SK-N-SH (cell line): ENCODE data around the gene SLCO2A1.

Experiments used
- CTCF ChIP-seq: fragments of 200-600 bp; sonication (generic); IDR thresholded peaks from 2 replicates; pipeline ENCODE4 v1.6.1; 2017; ENCODE audit warnings: antibody characterized with exemption, mild to moderate bottlenecking, moderate library complexity
- EP300 ChIP-seq, 2 experiments: IDR thresholded peaks; 2 replicates each; pipeline versions ENCODE4 v1.4.0 to v1.6.1; 2012; ENCODE audit warnings: borderline replicate concordance in 1 of 2, low read depth in 1 of 2, low read length in 1 of 2
- FOXM1 ChIP-seq: IDR thresholded peaks from 2 replicates; pipeline ENCODE4 v1.4.0; 2012; ENCODE audit warnings: low read depth, mild to moderate bottlenecking
- MAX ChIP-seq: IDR thresholded peaks from 2 replicates; pipeline ENCODE4 v1.4.0; 2012; ENCODE audit warnings: low read depth
- NFIC ChIP-seq: IDR thresholded peaks from 2 replicates; pipeline ENCODE4 v1.4.0; 2012; ENCODE audit warnings: borderline replicate concordance
- NRF1 ChIP-seq: IDR thresholded peaks from 2 replicates; pipeline ENCODE4 v1.6.1; 2012; ENCODE audit warnings: low read depth, mild to moderate bottlenecking, low read length
- POLR2AphosphoS5 ChIP-seq: IDR thresholded peaks from 2 replicates; pipeline ENCODE4 v1.6.1; 2012; ENCODE audit warnings: low read depth, low read length
- TAF1 ChIP-seq: IDR thresholded peaks from 2 replicates; pipeline ENCODE4 v1.6.1; 2012; ENCODE audit warnings: low read depth, mild to moderate bottlenecking, low read length, moderate library complexity, borderline replicate concordance
- TEAD4 ChIP-seq: IDR thresholded peaks from 2 replicates; pipeline ENCODE4 v1.4.0; 2012; ENCODE audit warnings: mild to moderate bottlenecking, borderline replicate concordance; ENCODE audit not compliant: insufficient read depth

- TF ChIP-seq CTCF, result no peak
- TF ChIP-seq EP300 (IDR thresholded peaks at IDR 0.05; ENCODE audit: borderline replicate concordance in 1 of 2, low read depth in 1 of 2, low read length in 1 of 2), result no peak
- no peak for TF ChIP-seq TEAD4
- no peak for TF ChIP-seq FOXM1
- TF ChIP-seq POLR2AphosphoS5, result no peak
- no peak for TF ChIP-seq TAF1
- no peak for TF ChIP-seq NRF1
- TF ChIP-seq MAX, result no peak
- TF ChIP-seq NFIC, result no peak
Measured at GRCh38 chr3:134014270-134014669, 15.5 kb downstream of the SLCO2A1 start.
